GM18867 (cell line): Measurements from ENCODE around the gene PDCL3.

Experiments used
- ATAC-seq: cut with Tn5 transposase; IDR thresholded peaks from one replicate; pipeline ENCODE4 v1.9.1; 2021; ENCODE audit warnings: mild to moderate bottlenecking, moderate library complexity; ENCODE audit not compliant: unreplicated experiment

The PDCL3 gene

GRCh38 chr2:100611079-100612029 lies 48.6 kb downstream of the PDCL3 start:
- no peak for ATAC-seq

GRCh38 chr2:100612388-100613000 lies 49.7 kb downstream of the PDCL3 start:
- ATAC-seq: no peak

- ATAC-seq: no peak
Measured at GRCh38 chr2:100613719-100614118, 50.9 kb downstream of the PDCL3 start.

- no peak for ATAC-seq
Measured at GRCh38 chr2:100614455-100615000, 51.7 kb downstream of the PDCL3 start.

DNA sequence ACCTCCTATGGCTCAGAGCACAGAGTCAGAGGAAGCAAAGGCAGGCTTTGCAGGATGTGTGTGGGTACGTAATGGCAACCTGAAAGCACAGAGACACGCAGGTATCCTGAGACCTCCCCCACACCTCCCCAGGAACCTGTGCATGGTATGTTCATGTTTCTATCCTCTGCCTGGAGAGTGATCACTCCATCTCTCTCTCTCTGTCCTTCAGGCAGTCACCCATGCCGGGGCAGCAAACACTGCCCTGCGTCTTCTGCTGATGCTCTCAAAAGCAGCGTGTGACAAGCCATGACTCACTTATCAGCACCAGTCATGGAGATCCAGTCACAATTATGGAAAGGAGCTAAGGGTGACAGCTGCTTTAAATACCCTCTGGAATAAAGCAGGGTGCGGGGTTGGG lies 52.7 kb downstream of the PDCL3 start:
- no peak for ATAC-seq

GRCh38 chr2:100615886-100616285 lies 53.1 kb downstream of the PDCL3 start:
- no peak for ATAC-seq

DNA sequence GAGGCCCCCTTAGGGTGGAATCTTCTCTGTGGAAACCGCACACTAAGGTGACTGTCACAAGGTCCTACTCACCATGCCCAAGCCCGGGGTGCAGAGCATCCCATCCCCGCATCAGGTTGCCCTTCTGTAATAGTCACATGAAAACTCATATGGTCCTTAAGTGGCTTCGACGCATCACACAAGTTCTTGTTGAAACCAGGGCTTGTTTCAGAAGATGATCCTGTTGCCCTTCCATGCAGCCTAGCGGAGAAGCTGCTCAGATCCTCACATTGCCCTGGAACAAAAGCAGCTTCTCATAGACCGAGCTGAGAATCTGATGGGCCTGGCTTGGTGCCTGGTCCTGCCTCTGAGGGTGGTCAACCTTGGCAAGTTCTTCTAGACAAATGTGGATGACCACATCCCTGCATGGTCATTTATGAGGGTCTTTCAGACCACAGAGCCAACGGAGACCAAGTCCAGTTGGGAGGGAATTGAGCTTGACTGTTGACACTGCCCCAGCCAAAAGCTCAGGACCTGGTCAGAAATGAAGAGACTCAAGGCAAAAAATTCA lies 54.1 kb downstream of the PDCL3 start:
- no peak for ATAC-seq

DNA sequence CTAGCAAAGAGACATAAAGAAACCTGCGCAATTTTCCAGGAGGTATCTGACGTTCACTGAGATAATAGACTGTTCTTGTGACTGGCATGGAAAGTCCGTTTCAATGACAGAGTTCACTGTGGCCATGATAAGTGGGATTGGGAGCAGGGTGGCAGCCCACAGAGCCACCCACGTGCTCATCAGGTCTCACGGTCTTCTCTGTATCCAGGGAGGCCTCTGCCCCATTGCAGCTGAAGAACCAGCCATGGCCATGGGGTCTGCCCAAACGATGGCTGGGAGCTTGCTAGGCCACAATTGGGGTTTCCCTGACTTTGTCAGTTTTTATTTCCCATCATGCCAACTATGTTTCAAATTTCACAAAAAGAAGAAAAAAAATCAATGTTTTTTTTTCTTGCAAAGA lies 57.2 kb downstream of the PDCL3 start:
- no peak for ATAC-seq

- no peak for ATAC-seq
Measured at GRCh38 chr2:100620481-100620880, 57.7 kb downstream of the PDCL3 start.

DNA sequence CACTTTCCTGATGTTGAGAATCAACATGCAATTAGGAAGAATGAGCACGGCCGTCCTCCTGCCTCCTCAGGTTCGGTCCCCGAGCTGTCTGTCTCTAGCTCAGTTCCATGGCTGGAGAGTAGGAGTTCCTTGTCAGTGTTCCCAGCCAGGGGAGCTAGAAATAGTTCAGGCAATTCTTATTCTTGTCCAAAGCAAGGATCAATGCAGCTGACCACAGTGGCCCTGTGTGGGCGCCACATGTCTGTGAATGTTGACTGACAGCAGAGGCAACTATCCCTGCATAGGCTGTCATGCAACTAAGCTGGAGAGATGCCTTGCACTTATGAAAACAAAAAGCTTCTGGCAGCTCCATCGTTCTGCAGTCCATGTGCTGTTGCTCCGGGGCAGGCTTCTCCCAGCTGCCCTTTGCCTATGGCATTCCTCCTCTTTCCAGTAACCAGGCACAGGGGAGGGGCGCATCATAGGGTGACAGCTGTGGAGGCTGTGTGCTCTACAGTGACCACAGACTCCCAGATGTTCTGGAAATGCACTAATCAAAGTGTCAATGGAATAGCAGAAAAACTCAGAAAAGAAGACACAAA lies 58.7 kb downstream of the PDCL3 start:
- ATAC-seq: no peak

- ATAC-seq: no peak
Measured at GRCh38 chr2:100623033-100623715, 60.4 kb downstream of the PDCL3 start.

DNA sequence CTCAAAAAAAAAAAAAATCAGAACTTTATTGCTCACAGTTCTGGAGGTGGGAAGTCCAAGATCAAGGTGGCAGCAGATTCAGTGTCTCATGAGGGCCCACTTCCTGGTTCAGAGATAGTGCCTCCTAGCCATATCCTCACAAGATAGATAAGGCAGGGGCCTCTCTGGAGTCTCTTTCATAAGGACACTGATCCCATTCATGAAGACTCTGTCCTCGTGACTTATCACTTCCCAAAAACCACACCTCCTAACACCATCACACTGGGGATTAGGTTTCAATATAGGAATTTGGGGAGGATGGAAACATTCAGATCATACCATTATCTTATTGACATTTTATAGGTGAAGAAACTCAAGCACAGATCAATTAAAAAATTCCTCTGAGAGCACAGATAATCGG lies 61.1 kb downstream of the PDCL3 start:
- no peak for ATAC-seq

GRCh38 chr2:100624536-100624935 lies 61.7 kb downstream of the PDCL3 start:
- no peak for ATAC-seq

DNA sequence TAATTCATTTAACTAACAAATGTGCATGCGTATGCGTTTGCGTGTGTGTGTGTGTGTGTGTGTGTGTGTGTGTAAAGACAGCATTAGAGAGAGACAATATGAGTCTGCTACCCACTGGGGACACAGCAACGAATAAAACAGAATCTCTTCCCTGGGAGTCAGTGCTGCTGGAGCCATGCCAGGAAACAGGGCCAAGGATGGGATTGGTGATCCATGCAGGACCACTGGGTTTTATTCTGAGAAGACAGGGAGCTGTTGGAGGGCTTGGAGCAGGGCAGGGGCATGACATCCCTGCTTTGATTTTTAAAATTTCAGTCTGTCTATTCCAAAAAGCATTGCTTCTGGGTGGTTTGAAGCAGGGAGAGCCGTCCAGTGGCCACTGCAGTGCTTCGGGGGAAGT lies 62.9 kb downstream of the PDCL3 start:
- ATAC-seq: no peak
